Psoas muscle (tissue), 8 donors: ENCODE data around the gene PARS2. TPM values are rescaled to one million over a fixed set of nuclear protein-coding genes. Genes with fewer than 3 reads are reported as not detected.

Experiments
- ATAC-seq, 4 donors: fragments of 200-7000 bp; cut with Tn5 transposase; one replicate each; pipeline ENCODE4 v1.9.1; 2020; ENCODE audit warnings: moderate library complexity in 3 of 4, mild to moderate bottlenecking in 2 of 4
- DNase-seq, 2 donors: peaks; one replicate each; pipeline ENCODE4 v3.0.0-alpha.2; 2020
- H3K27ac ChIP-seq: fragments of 200-600 bp; one replicate; pipeline ENCODE4 v1.8.0; 2022
- H3K27me3 ChIP-seq, 3 donors: fragments of 200-600 bp in 1 of 3; one replicate each; pipeline versions ENCODE4 v1.6.1 to v1.8.0; 2013 to 2022; ENCODE audit warnings: low read length in 2 of 3, mild to moderate bottlenecking in 2 of 3, moderate library complexity in 1 of 3; ENCODE audit not compliant: insufficient read depth in 3 of 3
- H3K36me3 ChIP-seq, 2 donors: fragments of 200-600 bp in 1 of 2; one replicate each; pipeline versions ENCODE4 v1.6.1 to v1.8.0; 2013 to 2022; ENCODE audit warnings: low read depth in 1 of 2, mild to moderate bottlenecking in 1 of 2, moderate library complexity in 1 of 2; ENCODE audit not compliant: insufficient read depth in 1 of 2
- H3K4me1 ChIP-seq: fragments of 200-600 bp; one replicate; pipeline ENCODE4 v1.8.0; 2022
- H3K4me3 ChIP-seq: fragments of 200-600 bp; one replicate; pipeline ENCODE4 v1.8.0; 2022; ENCODE audit warnings: mild to moderate bottlenecking
- H3K9me3 ChIP-seq: fragments of 200-600 bp; one replicate; pipeline ENCODE4 v1.8.0; 2022
- WGBS, 3 donors: extraction: QIAGEN DNeasy Blood & Tissue Kit; methylation state at CpG; one replicate each; pipeline versions ENCODE4 v1.1.6 to v1.1.7; 2013; 5-methylcytosine and 5-hydroxymethylcytosine counted together
- intact Hi-C, 2 donors: fragments of 100-400 bp; cut with DNase I; formaldehyde crosslinking; loops; one replicate each; pipeline versions ENCODE4 v1.11.0 to v1.14.2; 2022
- polyA plus RNA-seq, 3 donors: library from polyadenylated mRNA; stranded (reverse); fragments of 200-250 nt; gene quantifications; one replicate each; pipeline ENCODE4 v1.2.3, GENCODE V29; 2013
- total RNA-seq, 4 donors: library from RNA; stranded (reverse); fragmentation: NEBNext Ultra II Directional in 2 of 4; extraction: Animal tissue kit (Norgen Biotek cat#: 25700) in 2 of 4; gene quantifications; one replicate each; pipeline versions ENCODE4 v1.2.1 to v1.2.4, GENCODE V29; 2021 to 2023
- TF ChIP-seq, protein P1 (sequence below): fragments of 200-600 bp; IDR thresholded peaks from one replicate; pipeline ENCODE4 v1.8.0; 2022; ENCODE audit warnings: antibody characterized with exemption
- donor health status: healthy with polysubstance abuse.
- donor health status: DM: no; HTN: no; CAD: no; lungs with moderate emphysema.
- donor health status: Bipolar disorder and iron deficiency.
- donor health status: healthy.
- donor health status: DM: yes; HTN: yes; CAD: no.
- donor health status: DM: no; HTN: no; CAD: no.
- donor health status: DM: no; HTN: no; CAD: no.
- donor health status: DM: yes; HTN: yes; CAD: no.

PARS2 gene
- total and polyA plus RNA-seq, 7 donors = 2.4 to 5.6 (median 3.5) TPM

DNA sequence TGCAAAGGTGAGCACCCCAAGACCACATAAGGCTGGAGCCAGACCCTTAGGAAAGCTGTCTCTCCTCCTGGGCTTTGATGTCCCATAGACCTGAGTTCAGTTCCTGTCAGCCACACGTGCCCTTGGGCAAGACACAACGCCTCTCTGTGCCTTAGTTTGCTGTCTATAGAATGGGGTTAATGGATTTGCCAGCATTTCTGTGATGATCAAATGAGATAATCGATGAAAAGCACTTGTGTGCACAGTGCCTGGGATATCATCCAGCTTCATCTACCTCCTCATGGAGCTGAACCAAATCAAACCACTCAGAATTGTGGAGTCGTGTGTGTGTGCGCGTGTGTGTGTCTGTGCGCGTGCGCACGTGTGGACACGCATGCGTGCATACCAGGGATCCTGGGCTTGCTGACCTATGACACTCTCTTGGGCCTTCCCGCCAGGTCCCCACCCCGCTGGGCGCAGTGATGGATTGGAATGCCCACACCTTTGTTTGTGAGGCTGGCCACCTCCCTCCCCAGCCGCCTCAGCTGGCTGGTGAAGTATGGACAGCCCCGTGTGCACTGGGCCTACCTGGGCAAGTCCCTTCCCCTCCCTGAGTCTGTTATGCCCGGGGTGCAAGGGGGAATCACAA lies 31.6 kb upstream of the PARS2 start:
- Histone ChIP-seq H3K36me3 (no peaks in the 10 kb centered on the region), H3K9me3 (peaks cover 6% of the 10 kb centered on the region), H3K27ac (no peak overlapping the region), H3K27me3 (peaks cover 0 to 11% (median 6%) of the 10 kb centered on the region in 3 donors), H3K4me1 (peaks cover under 1% of the 10 kb centered on the region), H3K4me3 (no peak overlapping the region)
- intact Hi-C loops = no loop called here
- 91 to 93% (median 92%) methylated on average over 18 of the region's 18 CpGs for WGBS, 3 donors
- TF ChIP-seq, protein P1, sequence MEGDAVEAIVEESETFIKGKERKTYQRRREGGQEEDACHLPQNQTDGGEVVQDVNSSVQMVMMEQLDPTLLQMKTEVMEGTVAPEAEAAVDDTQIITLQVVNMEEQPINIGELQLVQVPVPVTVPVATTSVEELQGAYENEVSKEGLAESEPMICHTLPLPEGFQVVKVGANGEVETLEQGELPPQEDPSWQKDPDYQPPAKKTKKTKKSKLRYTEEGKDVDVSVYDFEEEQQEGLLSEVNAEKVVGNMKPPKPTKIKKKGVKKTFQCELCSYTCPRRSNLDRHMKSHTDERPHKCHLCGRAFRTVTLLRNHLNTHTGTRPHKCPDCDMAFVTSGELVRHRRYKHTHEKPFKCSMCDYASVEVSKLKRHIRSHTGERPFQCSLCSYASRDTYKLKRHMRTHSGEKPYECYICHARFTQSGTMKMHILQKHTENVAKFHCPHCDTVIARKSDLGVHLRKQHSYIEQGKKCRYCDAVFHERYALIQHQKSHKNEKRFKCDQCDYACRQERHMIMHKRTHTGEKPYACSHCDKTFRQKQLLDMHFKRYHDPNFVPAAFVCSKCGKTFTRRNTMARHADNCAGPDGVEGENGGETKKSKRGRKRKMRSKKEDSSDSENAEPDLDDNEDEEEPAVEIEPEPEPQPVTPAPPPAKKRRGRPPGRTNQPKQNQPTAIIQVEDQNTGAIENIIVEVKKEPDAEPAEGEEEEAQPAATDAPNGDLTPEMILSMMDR = no peak
- peak in 1 of 2 donors; percentile 40 for DNase-seq
- no peak for ATAC-seq

DNA sequence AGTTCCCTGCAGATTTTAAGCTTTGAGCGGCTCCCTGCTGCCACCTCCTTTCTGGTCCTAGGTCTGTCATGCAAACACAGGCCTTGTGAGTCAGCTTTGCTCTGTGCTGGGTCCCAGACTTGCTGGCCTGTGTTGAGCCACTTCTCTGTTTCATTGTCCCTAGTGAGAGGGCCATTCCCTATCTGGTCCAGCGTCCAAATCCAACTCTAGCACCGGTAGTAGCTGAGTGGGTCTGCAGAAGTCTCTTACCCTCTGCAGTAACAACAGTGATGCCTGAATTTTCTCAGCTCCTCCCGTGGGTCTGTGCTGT lies 31.0 kb upstream of the PARS2 start:
- Histone ChIP-seq H3K36me3 (no peaks in the 10 kb centered on the region), H3K9me3 (peaks cover 6% of the 10 kb centered on the region), H3K27me3 (peaks cover 0 to 6% (median 6%) of the 10 kb centered on the region in 3 donors), H3K27ac (no peak overlapping the region), H3K4me1 (no peaks in the 10 kb centered on the region), H3K4me3 (no peak overlapping the region)
- TF ChIP-seq, protein P1 = no peak
- ATAC-seq = no peak
- intact Hi-C loops = no loop called here
- peak in 1 of 2 donors; percentile 2 for DNase-seq
- 63 to 66% (median 64%) methylated on average over 4 of the region's 4 CpGs for WGBS, 3 donors

DNA sequence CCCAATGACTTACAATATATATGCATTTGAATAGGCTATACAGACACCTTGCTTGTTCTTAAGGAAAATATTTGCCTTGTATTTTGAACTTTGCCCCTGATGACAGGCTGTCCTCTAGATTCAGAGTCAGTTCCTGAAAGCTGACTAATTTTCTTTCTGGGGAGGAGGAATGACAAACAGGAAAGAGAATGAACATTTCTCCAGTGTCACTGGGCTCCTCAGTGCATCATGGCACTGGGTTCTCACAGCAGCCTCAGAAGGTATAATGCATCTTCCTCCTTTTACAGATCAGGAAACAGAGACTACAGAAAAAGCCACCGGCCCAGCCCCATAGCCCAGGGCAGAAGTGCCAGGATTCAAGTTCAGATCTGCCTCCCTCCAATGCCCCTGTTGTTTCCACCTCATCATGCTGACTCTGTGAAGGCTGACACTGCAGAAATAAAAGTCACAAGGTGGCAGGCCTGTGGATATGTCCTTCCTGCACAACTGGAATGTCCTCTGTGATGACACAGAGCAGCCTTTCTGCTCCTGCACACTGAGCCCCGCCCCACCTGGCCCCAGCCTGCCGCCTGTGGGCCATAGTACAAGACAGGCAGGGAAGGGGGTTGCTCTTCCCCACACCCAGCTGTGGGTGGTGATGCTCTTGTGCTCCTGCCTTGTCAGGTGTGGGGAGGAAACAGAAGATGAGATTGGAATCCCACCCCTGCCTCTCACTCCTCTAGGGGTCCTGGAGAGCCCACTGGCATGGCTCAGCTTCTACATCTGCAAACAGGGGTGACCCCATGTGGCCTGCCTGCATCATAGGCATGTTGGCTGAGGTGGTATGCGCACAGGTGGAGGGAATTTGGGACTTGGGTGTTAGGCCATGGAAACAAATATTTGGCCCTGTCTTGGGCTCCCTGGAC lies 30.4 kb upstream of the PARS2 start:
- 76 to 85% (median 78%) methylated on average over 4 of the region's 4 CpGs for WGBS, 3 donors
- Histone ChIP-seq H3K27ac (no peak overlapping the region), H3K4me1 (no peaks in the 10 kb centered on the region), H3K9me3 (peaks cover 6% of the 10 kb centered on the region), H3K36me3 (no peaks in the 10 kb centered on the region), H3K27me3 (peaks cover 0 to 6% (median 6%) of the 10 kb centered on the region in 3 donors), H3K4me3 (no peak overlapping the region)
- TF ChIP-seq, protein P1 = no peak
- intact Hi-C loops = no loop called here
- ATAC-seq = no peak
- DNase-seq = peak in 1 of 2 donors; percentile 4

DNA sequence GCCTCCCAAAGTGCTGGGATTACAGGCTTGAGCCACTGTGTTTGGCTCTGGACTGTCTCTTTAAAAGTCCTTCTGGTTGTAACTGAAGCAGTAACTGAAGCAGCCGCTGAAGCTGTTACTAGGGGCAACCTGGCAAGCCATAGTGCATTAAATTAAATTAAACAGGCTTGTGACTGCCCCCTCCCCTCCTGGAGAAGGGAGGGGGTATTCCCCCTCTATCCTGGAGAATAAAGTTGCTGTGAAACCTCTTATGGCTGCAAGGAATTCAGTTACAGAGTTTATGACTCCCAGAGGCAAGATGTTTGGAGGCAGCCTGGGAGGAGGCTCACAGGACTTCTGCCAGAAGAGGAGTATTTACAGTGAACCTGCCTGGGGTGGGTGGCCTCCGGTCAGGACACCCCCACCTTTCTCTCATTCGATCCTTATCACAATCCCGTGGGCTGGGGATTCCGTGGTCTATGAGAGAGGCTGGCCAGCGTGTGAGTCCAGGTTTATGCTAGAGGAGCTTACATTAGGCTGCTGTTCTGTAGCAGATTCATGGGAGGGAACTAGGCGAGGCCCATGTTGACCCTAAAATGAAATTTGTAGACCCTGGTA lies 28.5 kb upstream of the PARS2 start:
- DNase-seq (peak in 1 of 2 donors; percentile 27), ATAC-seq (no peak)
- TF ChIP-seq, protein P1 = no peak
- Histone ChIP-seq H3K4me1 (no peaks in the 10 kb centered on the region), H3K27me3 (peaks cover 0 to 6% (median 6%) of the 10 kb centered on the region in 3 donors), H3K36me3 (no peaks in the 10 kb centered on the region), H3K27ac (no peak overlapping the region), H3K9me3 (peaks cover 6% of the 10 kb centered on the region), H3K4me3 (no peak overlapping the region)
- 28 to 37% (median 32%) methylated on average over 7 of the region's 7 CpGs for WGBS, 3 donors
- intact Hi-C loops = no loop called here
